Stimulated activated CD8-positive, alpha-beta memory T cell treated with anti-CD3 and anti-CD28 coated beads, Interleukin-7, amount 100 ng/mL, for 24 hours (primary cell): ENCODE data around the gene ATP5MK.
"Not testable (repeated sequence)": the region's sequence is repeated elsewhere in the genome, so short reads cannot be mapped to it uniquely, and the experiment has no call there.

Experiments used
- DNase-seq: peaks from one replicate; pipeline ENCODE4 v3.0.0-alpha.2; 2020; ENCODE audit warnings: low read depth

The ATP5MK gene

GRCh38 chr10:103396067-103396788, at the start of gene ATP5MK, which contains the start of gene PDCD11:
Gene ATP5MK (minus strand): TSS chr10:103396475. CDS start chr10:103392457, 4,018 bp downstream.
Gene PDCD11 (plus strand): TSS chr10:103396626. CDS start chr10:103398427, 1,801 bp downstream.
- peak; percentile 92 for DNase-seq

GRCh38 chr10:103445366-103445765, 49.1 kb upstream of the ATP5MK start:
- no peak for DNase-seq

- no peak for DNase-seq
These were observed 48.2 kb upstream of the ATP5MK start for GRCh38 chr10:103444478-103444877.

- no peak for DNase-seq
These were observed 47.4 kb upstream of the ATP5MK start for GRCh38 chr10:103443475-103444185.

GRCh38 chr10:103442031-103442461, 45.8 kb upstream of the ATP5MK start:
- DNase-seq = no peak

GRCh38 chr10:103441611-103442010, 45.3 kb upstream of the ATP5MK start:
- DNase-seq = no peak

- DNase-seq = no peak
These were observed 44.9 kb upstream of the ATP5MK start for GRCh38 chr10:103441206-103441605.

GRCh38 chr10:103440416-103440815, 44.1 kb upstream of the ATP5MK start:
- no peak for DNase-seq

GRCh38 chr10:103439776-103440175, 43.5 kb upstream of the ATP5MK start:
- DNase-seq = no peak

- no peak for DNase-seq
These were observed 37.6 kb upstream of the ATP5MK start for GRCh38 chr10:103433858-103434257.

GRCh38 chr10:103431902-103432301, 35.6 kb upstream of the ATP5MK start:
- DNase-seq = no peak

- DNase-seq = no peak
These were observed 33.4 kb upstream of the ATP5MK start for GRCh38 chr10:103429647-103430046.

- DNase-seq = no peak
These were observed 32.8 kb upstream of the ATP5MK start for GRCh38 chr10:103428989-103429643.

- no peak for DNase-seq
These were observed 31.6 kb upstream of the ATP5MK start for GRCh38 chr10:103427866-103428265.

GRCh38 chr10:103423748-103424147, 27.5 kb upstream of the ATP5MK start:
- no peak for DNase-seq

- DNase-seq = no peak
These were observed 22.8 kb upstream of the ATP5MK start for GRCh38 chr10:103419101-103419500.

- no peak for DNase-seq
These were observed 21.3 kb upstream of the ATP5MK start for GRCh38 chr10:103417601-103418000.

- DNase-seq = not testable (repeated sequence)
These were observed 20.8 kb upstream of the ATP5MK start for GRCh38 chr10:103417148-103417469.

- no peak for DNase-seq
These were observed 20.3 kb upstream of the ATP5MK start for GRCh38 chr10:103416436-103417147.

GRCh38 chr10:103415581-103415980, 19.3 kb upstream of the ATP5MK start:
- no peak for DNase-seq

- DNase-seq = no peak
These were observed 17.3 kb upstream of the ATP5MK start for GRCh38 chr10:103413564-103413963.

- no peak for DNase-seq
These were observed 1.0 kb upstream of the ATP5MK start for GRCh38 chr10:103397191-103397825.
